GM19043 (cell line): ENCODE data around the gene SRCAP.
"Not testable (repeated sequence)": the region's sequence is repeated elsewhere in the genome, so short reads cannot be mapped to it uniquely, and the experiment has no call there.

ENCODE experiments used
- ATAC-seq: cut with Tn5 transposase; IDR thresholded peaks from one replicate; pipeline ENCODE4 v1.9.1; 2021; ENCODE audit warnings: low read depth; ENCODE audit not compliant: unreplicated experiment

Gene SRCAP

DNA sequence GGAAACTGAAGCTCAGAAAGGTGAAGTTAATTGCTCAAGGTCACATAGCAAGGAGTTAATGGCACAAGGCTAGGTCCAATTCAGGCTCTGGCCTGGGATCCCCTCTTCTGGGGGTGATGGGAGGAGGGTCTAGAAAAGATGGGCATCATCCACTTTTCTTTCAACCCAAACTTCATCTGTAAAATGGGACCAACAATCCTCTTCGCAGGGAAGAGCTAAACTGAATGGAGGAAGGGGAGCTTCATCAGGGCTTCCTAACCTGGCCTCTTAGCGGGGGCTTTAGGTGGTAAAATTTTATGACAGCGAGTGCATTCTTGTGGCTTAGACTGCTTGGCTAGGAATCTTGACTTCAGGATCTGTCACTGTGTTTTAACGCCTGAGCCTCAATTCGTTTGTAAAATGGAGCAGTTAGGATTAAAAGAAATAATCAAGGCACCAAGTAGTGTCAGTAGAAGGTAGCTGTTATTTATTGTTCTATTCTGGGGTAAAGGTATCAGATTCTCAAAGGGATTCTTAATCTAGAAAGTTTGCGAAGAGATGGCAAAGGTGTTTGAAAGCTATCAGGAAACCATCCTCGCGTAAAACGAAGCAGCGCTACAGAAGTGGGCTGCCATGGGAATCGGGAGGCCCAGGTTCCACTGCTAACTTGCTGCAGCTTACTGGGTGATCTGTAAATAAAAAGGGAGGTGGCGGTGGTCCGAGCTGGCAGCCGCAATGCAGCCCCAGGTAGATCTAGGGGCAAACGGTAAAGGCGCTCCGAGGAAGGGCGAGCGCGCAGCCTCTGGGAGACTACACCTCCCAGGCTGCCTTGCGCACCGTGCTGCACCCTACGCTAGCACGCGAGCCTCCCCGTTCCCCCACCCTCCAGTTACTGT lies 1.5 kb upstream of the SRCAP start:
- ATAC-seq: peak; percentile 82

DNA sequence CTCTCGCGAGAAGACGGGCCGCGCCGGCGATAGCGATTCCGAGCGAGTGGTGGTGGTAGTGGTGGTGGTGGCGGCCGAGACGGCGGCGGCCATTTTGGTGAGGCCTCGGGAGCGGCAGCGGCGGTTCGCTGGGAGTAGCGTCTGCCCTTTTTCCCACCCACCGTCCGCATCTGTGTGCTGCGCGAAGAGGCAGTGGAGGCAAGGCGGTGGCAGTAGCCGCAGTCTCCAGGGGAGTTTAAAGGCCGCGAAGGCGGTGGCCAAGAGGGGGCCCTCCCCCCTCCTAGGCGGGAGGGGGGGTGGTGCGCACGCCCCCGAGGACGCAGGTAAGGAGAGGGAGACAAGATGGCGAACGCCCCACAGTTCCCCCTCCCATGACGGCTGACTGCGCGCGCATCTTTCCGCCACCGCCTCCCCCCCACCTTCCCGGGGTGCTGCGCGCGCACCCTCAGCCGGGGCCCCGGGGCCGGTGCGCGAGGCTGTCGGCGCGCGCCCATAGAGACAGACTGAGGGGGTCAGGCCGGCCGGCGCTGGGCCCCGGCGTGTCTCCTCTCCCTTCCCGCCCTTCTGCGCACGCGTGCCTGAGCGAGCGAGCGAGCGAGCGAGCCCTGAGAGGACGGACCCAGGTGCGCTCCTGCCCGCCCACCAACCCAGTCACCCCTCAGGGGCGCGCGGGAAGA lies 694 bp upstream of the SRCAP start:
- peak; percentile 46 for ATAC-seq

DNA sequence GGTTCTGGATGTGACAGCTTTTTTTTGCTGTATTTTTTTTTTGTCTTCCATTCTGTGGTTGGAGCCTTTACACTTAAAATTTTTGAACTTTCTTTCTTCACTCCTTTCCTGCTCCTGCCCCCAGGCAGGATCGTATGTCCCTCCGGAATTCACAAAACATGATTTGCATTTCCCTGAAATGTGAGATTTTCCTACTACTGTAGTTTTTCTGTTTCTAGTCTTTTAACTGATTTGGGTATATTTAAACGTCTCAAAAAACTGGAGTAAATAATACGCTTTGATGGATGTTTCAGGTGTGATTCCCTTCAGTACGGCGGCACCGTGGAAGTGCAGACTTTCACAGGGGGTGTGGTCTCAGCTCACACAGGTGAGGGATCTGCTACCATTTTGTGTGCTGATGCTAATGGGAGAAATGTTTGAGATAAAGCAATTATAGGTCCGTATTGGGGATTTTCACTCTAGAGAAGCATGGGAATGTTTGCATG lies 686 bp downstream of the SRCAP start:
- no peak for ATAC-seq

DNA sequence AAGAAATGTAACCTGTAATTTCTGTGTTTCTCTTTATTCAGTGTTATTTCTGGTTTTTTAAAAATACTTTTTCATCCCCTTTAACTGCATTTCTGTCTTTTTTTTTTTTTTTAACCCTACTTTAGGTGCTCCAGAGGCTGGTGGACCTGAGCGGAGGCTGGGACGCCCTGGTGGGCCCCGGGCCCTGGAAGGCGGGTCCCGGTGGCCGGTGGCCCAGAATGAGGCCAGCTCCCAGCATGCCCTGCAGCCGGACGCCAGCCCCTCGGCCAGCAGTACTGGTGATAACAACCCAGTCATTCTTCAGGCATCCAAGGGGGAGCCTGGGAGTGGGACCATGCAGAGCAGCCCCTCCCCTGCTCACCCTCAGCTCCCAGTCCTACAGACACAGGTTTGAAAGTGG lies 1.5 kb downstream of the SRCAP start:
- no peak for ATAC-seq

DNA sequence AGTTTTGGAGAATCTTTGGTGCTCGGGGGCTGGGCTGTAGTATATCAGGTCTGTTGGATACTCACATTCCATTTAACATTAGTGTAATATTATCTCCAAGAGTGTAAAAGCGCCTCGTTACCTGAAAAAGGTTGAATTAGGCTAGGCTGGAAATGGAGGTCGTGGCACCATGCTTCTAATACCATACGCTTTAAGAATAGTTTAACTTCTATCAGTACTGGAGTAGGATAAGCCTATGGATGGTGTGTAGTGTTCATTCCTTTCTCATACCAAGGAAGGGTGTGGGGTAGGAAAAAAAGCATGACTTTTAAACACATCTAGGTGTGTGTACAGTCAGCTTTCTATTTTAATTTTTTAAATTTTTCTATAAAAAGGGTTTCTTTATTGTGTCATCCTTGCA lies 2.0 kb downstream of the SRCAP start:
- ATAC-seq: no peak

DNA sequence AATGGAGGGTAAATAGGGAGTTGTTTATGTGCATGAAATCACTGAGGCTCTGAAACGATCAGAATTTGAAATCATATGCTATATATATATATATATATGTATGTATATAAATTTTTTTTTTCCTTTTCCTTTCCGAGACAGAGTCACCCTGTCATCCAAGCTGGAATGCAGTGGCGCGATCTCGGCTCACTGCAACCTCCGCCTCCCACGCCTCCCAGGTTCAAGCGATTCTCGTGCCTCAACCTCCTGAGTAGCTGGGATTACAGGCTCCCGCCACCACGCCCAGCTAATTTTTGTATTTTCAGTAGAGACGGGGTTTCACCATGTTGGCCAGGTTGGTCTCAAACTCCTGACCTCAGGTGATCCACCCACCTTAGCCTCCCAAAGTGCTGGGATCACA lies 4.1 kb downstream of the SRCAP start:
- not testable (repeated sequence) for ATAC-seq

DNA sequence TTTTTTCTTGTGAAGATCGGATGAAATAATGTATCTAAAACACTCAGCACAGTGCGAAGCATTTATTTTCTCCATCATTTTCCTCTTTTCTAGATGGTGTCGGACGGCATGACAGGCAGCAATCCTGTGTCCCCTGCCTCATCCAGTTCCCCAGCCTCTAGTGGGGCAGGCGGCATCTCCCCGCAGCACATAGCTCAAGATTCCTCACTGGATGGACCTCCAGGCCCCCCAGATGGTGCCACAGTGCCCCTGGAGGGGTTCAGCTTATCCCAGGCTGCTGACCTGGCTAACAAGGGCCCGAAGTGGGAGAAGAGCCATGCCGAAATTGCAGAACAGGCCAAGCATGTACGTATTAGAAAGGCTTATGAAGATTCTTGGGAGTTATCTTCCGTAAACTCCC lies 5.0 kb downstream of the SRCAP start:
- ATAC-seq: no peak

DNA sequence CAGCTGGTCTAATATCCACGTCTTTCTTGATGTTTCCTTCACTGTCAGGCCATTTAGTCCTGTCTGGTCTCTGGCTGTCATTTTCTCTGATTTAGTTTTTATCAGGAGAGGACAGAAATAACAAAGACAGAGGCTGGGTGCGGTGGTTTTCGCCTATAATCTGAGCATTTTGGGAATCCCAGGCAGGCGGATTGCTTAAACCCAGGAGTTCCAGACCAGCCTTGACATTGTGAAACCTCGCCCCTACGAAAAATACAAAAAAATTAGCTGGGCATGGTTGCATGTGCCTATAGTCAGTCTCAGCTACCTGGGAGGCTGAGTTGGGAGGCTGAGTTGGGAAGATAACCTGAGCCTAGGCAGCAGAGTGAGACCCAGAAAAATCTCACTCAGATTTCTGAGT lies 7.1 kb downstream of the SRCAP start:
- ATAC-seq: no peak

DNA sequence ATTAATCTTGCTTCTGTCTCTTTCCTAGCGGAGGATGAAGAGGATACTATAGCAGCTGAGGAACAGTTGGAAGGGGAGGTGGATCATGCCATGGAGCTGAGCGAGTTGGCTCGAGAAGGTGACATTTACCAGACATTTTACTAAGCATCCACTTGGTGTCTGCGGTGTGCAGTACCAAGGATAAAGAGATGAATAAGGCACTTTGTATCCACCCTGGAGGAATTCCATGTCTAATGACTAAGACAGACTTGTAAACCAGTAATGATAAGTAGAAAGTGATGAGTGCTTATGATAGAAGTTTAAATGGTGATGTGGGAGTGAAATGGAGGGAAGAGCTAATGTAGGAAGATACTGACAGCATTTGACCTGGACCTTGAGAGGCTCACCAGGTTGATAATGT lies 12.0 kb downstream of the SRCAP start:
- ATAC-seq: no peak

DNA sequence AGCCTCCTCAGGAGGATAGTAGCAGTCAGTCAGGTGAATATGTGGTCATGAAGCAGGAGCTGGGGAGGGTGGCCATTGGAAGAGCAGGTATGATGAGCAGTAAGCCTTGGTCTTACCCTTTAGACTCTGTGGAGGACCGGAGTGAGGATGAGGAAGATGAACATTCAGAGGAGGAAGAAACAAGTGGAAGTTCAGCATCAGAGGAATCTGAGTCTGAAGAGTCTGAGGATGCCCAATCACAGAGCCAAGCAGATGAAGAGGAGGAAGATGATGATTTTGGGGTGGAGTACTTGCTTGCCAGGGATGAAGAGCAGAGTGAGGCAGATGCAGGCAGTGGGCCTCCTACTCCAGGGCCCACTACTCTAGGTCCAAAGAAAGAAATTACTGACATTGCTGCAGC lies 12.7 kb downstream of the SRCAP start:
- no peak for ATAC-seq

DNA sequence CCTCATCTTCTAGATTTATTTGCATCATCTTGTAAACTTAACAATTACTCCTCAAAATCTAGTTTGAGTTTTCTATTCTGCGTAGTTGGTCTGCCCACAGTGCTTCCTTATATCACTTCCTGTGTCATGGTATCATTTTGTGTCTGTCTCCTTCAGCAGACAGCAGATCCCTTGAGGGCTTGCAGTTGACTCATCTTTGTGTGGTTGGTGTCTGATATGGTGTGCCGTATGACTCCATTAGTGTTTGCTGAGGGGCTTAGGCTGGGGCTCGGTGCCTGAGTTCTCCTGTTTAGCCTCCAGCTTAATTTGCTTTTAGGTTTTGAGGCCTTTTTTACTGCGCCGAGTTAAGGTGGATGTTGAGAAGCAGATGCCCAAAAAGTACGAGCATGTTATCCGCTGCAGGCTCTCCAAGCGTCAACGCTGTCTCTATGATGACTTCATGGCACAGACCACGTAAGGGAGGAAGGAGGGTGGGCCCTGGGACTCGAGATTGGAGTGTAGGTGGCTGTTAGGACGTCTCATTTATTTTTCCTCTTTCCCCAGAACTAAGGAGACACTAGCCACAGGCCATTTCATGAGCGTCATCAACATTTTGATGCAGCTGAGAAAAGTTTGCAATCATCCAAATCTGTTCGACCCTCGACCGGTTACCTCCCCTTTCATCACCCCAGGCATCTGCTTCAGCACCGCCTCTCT lies 16.9 kb downstream of the SRCAP start:
- ATAC-seq: no peak

DNA sequence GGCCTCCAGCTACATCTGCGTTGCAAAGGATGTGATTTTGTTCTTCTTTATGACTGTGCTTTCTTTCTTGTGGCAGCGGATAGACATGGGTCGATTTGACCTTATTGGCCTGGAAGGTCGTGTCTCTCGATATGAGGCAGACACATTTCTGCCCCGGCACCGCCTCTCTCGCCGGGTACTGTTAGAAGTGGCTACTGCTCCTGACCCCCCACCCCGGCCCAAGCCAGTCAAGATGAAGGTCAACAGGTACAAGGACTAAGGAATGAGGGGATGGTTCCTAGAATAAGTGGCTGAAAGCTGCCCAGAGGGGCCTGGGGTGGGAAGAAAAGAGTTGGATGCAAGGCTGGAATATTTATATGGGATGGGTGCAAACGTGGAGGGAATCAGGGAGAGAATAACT lies 21.1 kb downstream of the SRCAP start:
- ATAC-seq: no peak

DNA sequence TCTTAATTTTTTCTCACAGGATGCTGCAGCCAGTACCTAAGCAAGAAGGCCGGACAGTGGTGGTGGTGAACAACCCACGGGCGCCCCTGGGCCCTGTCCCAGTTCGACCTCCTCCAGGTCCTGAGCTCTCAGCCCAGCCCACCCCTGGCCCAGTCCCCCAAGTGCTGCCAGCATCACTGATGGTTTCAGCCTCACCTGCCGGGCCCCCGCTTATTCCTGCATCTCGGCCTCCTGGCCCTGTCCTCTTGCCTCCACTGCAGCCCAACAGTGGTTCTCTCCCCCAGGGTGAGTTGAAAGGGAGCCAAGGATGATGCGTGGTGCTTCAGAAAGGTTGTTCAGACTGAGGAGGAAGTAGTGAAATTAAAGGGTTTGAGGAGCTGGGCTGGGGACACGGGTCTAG lies 21.7 kb downstream of the SRCAP start:
- ATAC-seq: no peak

DNA sequence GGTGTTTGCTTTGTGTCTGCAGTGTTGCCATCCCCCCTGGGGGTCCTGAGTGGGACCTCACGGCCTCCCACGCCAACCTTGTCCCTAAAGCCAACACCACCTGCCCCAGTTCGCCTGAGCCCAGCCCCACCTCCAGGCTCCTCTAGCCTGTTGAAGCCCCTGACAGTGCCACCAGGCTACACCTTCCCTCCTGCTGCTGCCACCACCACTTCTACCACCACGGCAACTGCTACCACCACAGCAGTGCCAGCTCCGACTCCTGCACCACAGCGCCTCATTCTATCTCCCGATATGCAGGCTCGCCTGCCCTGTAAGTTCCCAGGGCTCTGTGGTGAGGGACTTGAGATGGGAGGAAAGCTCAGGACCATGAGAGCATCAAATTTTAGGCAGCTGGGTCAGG lies 22.2 kb downstream of the SRCAP start:
- ATAC-seq: no peak

DNA sequence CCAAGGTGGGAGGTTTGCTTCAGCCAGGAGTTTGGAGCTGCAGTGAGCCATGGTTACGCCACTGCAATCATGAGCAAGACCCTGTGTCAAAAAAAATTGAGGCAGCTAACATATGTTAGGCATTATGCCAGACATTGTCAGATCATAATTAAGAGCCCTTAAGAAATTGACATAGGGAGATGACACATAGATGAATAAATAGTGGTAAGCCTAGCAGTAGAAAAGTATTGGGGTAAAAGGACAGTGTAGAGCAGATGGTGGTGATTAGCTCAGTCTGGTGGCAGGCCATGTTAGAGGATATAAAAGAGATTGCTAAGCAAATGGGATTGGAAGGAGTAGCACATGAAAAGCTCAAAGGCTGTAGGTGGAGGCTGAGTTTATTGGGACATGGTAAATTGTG lies 22.6 kb downstream of the SRCAP start:
- ATAC-seq: no peak

DNA sequence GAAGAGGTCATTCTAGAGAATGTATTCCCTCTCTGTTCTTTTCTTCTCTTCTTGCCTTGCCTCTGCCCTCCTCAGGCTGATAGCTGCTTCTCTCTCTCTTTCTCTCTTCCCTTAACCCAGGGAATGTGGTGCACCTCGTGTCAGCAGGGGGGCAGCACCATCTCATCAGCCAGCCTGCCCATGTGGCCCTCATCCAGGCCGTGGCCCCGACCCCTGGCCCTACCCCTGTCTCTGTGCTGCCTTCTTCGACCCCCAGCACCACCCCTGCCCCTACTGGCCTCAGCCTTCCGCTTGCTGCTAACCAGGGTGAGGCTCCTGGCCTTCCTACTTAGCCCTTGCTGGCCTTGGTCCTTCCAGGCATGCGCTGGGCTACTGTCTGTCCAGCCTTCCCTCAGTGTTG lies 23.5 kb downstream of the SRCAP start:
- ATAC-seq: no peak

DNA sequence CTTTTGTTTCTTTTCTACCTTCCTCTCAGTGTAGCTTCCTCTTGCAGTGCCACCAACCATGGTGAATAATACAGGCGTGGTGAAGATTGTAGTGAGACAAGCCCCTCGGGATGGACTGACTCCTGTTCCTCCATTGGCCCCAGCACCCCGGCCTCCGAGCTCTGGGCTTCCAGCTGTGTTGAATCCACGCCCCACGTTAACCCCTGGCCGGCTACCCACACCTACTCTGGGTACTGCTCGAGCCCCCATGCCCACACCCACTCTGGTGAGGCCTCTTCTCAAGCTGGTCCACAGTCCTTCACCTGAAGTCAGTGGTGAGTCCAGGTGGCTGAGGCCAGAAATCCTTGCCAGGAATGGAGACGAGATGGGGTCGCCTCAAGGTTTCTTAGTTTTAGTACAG lies 23.9 kb downstream of the SRCAP start:
- ATAC-seq: no peak

DNA sequence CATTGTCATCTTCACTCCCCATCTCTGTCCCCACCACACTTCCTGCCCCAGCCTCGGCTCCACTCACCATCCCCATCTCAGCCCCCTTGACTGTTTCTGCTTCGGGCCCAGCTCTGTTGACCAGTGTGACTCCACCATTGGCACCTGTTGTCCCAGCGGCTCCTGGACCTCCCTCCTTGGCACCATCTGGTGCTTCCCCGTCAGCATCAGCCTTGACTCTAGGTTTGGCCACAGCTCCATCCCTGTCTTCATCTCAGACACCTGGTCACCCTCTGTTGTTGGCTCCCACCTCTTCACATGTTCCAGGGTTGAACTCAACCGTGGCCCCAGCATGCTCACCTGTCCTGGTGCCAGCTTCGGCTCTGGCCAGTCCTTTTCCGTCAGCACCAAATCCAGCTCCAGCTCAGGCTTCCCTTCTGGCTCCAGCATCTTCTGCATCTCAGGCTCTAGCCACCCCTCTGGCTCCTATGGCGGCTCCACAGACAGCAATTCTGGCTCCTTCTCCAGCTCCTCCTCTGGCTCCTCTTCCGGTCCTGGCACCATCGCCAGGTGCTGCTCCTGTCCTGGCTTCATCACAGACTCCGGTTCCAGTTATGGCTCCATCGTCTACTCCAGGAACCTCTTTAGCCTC lies 24.9 kb downstream of the SRCAP start:
- no peak for ATAC-seq

DNA sequence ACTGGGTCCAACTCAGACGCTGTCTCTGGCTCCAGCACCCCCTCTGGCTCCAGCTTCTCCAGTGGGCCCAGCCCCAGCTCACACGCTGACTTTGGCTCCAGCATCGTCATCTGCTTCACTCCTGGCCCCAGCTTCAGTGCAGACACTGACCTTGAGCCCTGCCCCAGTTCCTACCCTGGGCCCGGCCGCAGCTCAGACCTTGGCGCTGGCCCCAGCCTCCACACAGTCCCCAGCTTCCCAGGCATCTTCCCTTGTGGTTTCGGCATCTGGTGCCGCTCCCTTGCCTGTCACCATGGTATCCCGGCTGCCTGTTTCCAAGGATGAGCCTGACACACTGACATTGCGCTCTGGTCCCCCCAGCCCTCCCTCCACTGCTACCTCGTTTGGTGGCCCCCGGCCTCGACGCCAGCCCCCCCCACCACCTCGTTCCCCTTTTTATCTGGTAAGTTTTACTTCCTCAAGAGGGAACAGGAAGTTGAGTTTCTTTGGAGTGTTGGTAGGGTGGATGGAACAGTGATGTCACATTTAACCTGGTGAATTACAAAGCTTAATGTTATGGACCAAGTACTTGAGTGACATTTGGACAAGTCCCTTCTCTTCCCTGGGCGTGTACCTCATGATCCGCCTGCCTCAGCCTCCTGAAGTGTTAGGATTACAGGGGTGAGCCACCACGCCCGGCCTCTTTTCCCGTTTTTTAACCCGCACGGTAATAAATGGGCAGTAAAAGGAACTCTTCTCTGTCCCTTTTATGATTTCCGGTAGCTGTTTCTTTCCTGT lies 25.9 kb downstream of the SRCAP start:
- ATAC-seq: no peak

DNA sequence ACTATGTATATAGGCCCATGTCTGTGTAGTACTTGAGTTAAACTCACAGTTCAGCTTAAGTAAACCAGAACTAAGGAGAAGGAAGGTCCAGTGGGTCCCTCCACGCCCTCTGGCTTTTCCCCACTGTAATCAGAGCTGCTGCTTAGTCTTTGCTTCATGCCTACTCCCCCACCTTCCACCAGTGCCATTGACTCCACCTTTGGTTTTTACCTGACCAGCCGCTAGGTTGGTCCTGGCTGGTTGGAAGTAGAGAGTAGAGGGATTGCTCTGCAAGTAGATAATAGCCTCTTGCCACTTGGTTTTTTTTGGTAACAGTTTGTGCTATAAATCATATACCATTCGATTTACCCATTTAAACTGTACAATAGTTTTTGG lies 26.4 kb downstream of the SRCAP start:
- ATAC-seq: no peak
